NCI-H446 (cell line): ENCODE measurements around the gene KCNK7.

ENCODE experiments used
- DNase-seq, 2 experiments: peaks; one replicate each; lab custom pipeline; 2025; lab: John Stamatoyannopoulos, UW

Gene KCNK7

DNA sequence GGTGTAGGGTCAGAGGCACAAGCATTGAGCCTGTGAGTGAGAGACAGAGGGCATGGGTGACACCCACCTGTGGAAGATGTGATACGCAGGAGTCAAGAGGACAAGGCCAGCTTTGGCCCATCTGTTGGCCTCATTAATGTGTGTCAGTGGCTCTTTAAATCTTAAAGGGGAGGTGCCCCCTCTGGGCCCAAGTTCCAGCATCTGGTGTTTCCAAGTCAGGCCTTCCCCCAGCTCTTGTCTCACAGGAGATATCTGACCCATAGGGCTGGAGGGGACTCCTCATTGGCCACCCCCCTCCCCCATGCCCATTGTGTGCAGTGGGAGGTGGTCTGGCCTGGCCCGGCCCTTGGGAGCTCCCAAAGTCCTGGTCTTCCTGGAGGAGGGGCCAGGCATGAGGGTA is 8.9 kb downstream of the KCNK7 start:
- DNase-seq: no peak

DNA sequence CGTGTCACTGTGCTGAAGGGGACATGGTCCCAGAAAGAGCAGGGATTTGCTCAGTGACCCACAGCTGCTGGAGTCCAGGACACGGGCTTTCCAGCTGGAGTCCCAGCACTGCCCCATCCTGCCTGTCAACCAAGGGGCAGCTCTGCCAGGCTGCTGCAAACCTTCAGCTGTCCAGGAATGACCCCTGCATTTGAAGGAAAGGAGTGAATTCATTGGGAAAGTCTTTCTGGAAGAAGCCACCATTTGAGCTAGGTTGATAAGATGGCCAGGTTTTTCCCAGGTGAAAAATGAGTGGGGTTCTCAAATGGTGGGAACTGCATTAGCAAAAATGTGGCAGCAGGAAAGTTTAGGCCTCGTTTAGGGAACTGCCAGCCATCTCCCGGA is 9.4 kb downstream of the KCNK7 start:
- DNase-seq: no peak

DNA sequence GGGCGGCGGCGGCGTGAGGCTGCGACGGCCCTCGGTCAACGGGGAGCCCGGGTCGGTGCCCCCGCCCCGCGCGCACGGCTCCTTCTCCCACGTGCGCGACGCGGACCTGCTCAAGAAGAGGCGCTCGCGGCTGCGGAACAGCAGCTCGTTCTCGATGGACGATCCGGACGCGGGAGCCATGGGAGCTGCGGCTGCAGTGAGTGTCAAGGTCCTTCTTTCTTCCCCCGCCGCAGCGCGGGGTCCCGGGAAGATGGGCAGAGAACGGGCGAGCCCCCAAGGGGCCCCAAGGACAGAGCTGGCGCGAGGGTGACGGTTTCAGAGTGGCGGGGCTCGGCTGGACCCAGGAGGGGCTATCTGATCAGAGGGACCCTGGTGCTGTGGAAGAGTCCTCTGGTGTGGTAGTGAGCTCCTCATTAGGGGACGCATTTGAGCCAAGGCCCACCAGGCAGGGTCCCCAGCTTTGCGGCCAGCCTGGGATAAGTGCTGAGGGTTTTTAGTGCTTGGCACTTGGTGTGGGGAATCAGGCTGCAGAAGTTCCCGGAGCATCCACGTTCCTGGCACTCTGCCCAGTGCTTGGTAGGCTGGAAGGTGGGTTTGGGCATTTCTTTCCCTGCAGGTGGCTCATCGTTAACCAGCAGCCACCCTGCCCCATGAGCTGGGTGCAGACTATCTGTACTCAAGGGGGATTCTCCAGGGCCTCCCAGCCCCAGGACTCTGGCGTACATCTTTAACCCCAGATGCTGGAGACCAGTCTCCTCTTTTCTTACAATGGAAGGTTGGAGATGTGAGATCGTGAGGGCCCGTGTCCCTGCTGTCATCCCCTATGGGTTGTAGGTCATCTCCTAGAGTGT is 10.0 kb downstream of the KCNK7 start:
- DNase-seq: no peak

DNA sequence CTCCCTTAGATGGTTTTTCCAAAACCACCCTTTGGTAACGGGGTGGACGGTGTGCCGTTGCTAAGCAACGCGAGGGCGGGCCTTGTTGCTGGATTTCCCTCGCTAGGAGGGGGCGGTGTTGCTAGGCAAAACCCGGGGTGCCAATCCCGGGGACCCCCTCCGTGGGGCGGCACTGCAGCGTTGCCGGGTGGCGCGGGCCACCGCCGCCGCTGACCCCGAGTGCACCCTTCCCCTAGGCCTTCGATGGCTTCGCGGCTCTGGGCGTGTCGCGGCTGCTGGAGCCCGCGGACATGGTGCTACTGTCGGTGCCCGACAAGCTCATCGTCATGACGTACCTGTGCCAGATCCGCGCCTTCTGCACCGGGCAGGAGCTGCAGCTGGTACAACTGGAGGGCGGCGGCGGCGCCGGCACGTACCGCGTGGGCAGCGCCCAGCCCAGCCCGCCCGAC is 10.9 kb downstream of the KCNK7 start:
- DNase-seq: no peak

DNA sequence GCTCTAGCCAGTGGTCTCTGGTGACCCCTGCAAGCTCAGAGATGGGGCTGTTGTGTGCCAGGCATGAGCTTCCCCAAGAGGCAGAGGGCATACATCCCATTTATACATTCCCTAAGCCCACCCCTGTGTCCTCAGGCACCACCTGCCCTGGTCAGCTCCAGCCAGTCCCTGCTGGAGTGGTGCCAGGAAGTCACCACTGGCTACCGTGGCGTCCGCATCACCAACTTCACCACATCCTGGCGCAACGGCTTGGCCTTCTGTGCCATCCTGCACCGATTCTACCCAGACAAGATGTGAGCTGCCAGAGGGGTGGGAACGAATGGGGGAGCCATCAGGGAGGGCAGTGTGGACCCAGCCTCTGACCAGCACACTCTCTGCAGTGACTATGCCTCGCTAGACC is 11.5 kb downstream of the KCNK7 start:
- DNase-seq: no peak

DNA sequence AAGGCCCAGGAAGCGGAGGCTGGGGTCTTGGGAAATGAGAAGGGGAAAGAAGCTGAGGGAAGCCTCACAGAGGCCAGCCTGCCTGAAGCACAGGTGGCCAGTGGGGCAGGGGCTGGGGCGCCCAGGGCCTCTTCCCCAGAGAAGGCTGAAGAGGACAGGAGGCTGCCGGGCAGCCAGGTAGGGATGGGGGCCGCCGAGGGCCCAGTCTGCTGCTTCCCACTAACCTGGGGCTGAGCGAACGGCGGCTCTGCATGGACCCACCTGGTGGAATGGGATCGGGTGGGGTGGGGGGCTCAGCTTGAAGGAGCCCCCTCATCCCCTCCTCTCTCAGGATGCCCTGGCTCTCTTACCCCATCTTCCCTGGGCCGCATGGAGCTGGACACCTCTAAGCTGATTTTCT is 12.0 kb downstream of the KCNK7 start:
- DNase-seq: no peak

DNA sequence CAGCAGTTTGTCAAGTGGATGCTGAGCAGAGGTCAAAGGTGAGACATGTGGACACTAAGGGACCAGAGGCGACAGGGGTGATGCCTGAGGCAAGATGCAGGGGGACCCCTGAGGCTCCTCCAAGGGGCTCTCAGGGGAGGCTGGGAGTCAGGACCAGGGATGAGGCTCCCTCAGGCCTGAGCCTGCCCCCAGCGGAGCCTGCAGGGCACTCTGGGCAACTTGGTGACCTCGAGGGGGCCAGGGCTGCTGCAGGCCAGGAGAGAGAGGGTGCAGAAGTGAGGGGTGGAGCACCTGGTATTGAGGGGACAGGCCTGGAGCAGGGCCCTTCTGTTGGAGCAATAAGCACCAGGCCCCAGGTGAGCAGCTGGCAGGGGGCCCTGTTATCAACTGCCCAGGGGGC is 13.7 kb downstream of the KCNK7 start:
- DNase-seq: no peak

DNA sequence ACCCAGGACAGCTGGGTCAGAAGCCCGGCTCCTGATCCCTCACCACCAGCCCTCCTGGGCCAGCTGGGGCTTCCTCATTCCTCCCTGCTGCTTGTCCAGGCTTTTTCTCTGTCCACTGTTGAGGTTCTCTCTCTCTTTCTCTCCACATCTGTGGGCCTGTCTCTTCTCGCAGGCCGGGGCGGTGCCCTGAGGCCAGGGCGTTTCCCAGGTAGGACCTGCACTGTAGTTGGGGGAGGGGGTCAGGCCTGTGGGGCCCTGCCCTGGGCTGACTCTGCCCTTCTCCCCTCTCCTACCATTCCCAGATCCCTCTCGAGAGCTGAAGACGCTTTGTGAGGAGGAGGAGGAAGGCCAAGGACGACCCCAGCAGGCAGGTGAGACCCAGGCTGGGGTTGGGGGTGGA is 14.8 kb downstream of the KCNK7 start:
- DNase-seq: no peak

DNA sequence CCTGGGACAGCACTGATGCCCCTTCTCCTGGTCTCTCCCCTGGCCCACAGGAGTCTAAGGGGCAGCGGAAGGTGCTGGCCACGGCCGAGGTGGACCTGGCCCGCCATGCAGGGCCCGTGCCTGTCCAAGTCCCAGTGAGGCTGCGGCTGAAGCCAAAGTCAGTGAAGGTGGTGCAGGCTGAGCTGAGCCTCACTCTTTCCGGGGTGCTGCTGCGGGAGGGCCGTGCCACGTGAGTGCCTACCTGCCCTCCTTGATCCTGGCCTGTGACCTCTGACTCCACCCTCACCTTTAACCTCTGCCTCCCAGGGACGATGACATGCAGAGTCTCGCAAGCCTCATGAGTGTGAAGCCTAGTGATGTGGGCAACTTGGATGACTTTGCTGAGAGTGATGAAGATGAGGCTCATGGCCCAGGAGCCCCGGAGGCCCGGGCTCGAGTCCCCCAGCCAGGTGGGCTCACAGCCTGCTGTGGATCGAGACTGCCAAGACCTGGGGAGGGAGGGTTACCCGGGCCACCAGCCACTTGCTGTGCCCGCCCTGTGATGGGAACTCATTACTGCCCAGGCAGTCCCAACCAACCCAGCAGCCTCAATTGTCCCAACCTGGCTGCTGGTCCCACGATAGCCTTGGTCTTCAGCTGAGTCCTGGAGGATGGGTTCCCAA is 15.4 kb downstream of the KCNK7 start:
- DNase-seq: no peak

DNA sequence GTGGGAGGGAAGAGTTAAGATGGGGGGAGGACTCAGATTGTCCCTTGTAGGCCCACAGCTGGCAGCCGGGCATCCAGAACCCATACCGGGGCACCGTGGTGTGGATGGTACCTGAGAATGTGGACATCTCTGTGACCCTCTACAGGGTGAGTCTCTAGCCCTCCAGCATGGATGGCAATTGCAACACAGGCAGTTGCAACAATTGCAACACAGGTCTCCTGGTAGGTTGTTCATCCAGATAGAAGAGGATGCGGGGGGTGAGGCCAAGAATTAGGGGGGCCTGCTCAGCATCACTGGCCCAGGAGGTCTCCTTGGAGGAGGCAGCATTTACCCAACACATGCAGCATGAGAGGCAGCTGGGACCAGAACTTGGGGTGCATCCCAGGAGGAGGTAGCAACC is 16.3 kb downstream of the KCNK7 start:
- DNase-seq: no peak

DNA sequence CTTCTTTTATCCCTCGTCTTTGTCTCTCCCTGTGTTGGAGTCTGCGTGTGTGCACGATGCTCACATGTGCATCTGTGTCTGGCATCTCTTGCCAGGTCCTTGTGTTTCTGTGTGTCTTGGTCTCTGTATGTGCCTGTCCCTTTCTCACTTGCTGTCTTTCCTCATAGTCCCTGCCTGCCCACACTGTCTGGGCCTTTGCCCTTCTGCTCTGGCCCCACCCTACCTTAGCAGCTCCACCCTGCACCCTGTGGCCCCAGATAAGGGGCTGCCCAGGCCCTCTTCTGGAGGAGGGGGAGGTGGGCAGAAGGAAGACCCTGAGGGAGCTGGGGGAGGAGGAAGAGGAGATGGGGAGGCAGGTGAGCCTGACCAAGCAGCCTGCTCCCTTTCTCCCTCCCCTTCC is 16.9 kb downstream of the KCNK7 start:
- DNase-seq: no peak

DNA sequence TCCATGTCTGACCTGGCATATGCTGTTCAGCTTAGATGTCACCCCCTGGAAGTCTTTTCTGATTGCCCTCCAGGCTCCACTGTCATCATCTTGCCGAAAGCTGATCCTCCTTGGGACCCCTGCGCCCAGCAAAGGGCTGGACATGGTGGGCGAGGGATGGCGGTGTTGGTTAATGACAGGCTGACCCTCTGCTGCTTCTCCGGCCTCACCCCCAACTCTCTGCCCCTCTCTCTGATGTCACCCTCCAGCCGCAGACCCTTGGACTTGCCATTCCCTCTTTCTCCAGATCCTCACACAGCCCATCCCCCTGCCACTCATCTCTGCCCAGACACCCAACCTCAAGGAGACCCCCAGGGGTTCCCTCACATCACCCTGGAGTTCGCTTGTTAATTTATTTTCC is 17.5 kb downstream of the KCNK7 start:
- no peak for DNase-seq

DNA sequence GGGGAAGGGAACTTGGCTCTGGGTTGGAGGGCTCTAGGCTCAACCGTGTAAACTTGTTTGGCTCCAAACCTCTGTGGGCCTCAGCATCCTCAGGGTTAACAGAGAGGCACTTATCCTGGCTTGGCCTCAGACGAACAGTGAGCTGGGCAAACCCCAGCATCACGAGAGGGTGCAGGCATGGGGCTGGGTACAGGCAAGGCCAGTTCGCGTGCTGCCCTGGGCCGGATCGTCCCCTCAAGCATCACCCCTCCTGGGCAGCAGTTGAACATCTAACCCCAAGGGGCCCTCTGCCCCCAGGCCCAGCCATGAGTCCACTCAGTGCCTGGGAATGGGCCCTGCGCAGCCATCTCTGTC is 17.9 kb downstream of the KCNK7 start:
- no peak for DNase-seq

DNA sequence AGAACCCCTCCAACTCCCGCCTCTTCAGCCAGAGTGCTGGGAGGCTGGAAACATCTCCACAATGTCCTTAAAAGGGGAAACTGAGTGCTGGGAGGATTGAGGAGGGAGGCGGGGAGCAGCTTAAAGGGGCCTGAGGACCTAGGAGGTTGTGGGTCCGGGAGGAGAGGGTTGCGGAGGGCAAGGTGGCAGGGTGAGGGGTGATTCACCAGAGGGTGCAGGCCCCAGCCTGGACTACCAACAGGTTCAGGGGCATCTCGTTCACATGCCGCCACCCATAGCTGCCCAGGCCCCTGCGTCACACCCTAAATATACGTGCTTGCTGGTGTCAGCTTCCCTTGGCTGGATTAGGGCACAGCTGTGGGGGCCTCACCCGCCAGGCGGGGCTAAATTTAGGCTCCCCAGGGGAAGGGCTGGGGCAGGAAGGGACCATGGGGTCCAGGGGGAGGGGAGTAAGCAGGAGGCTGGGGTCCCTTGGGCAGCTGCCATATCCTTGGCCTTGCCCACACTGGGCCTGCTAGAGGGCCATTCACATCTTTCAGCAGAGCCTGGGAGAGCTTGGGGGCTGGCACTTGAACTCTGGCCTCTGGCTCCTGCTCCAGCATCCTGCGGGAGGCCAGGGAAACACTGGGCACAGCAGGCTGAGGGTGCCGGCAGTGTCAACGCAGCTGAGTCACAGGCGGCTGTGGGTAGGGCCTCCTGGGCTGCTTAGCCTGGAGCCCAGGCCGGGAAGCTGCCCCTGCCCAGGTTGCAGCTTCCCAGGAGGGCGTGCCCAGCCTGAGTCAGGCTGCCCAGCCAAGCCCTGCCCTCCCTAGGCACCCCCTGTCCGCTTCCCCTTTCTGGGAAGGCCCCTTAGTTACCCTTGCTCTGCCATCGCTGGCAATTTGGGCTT is 18.5 kb downstream of the KCNK7 start:
- peak in 1 of 2 experiments; percentile 43 for DNase-seq

DNA sequence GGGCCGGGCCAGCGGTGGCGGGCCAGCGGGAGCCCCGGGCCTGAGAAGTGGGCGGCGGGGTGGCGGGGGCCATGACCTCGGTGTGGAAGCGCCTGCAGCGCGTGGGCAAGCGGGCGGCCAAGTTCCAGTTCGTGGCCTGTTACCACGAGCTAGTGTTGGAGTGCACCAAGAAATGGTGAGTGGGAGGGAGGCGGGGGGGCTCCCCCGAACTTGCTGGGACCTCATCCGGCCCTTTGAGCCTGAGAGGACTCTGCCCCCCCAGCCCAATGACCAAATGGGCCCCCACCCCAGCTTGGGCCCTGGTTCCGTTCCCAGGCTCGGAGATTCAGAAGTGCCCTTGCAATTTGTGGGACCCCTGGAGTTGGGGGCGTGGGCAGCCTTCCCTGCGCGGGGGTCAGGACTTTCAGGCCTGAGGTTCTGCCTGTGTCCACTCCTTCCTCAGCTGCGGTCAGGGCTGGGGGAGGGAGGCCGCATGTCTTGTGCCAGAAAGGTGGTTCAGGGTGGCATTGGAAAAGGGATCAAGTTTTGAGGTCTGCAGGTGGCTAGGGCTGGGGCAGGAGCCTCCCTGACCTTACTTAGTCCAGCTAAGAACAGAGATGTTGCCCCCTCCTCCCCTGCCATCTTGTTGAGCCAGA is 19.3 kb downstream of the KCNK7 start:
- no peak for DNase-seq

DNA sequence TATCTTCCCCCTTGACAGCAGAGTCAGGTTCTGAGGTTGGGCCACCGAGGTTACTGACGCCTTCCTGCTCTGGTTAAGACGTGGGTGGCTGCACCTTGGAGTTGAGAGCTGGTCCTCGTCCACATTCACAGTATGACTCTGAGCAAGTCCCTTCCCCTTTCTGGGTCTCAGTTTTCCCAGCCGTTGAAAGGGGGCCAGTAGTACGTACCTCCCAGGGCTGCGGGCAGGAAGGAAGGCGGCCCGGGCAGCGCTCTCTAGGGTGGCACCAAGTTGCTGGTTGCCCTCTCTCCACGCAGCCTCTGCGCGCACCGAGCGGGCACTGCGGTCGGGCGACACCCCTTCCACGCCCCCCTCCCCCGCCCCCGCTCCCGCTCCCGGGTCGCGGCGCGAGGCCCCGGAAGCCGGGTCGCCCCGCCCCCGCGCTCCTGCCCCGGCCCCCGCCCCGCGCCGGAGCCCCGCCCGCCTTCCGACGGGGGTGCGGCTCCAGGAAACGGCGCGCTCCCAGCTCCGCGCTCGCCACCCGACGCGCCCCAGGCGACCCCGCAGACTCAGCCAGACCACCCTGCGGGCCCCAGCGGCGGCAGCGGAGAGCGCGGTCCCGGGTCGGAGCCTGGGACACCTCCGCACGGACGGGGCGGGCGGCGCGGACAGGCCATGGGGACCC is 19.9 kb downstream of the KCNK7 start, which contains the start of gene EHBP1L1:
Gene EHBP1L1, plus strand, starts transcription at position 486 of the 664 bp plus-strand sequence. CDS start 250 bp downstream, outside the sequence.
- DNase-seq: no peak

DNA sequence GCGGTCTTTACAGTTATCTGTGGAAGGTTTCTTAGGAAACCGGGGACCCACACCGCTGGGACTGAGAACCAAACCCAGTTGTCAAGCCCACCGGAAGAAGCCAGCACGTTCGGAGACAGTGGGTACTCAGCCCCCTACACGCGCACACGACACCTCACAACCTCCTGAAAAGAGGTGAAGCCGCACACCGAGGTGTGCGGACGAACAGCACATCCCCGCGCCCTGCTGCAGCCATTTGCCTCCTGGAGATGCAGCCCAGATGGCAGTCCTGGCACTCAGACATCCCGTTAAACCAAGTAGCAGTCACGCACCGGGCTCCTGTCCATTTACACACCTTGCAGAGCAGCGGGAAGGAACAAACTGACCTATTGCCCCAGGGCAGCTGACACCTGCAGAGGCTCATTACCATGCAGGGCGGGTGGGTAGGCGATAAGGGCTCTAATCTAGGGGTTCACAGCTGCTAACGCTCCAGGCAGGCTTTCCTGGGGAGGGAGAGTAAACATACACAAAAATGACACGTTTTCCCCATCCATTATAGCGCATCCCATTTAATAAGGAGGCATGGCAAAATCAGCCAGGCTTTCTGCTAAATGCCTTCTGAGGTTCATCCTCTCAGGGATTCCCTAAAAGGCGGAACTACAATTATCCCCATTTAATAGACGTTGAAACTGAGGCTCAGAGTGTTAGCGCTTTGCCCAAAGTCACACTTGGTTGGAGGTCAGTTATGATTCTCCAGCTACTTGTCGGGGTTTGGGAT is 20.6 kb downstream of the KCNK7 start:
- no peak for DNase-seq

DNA sequence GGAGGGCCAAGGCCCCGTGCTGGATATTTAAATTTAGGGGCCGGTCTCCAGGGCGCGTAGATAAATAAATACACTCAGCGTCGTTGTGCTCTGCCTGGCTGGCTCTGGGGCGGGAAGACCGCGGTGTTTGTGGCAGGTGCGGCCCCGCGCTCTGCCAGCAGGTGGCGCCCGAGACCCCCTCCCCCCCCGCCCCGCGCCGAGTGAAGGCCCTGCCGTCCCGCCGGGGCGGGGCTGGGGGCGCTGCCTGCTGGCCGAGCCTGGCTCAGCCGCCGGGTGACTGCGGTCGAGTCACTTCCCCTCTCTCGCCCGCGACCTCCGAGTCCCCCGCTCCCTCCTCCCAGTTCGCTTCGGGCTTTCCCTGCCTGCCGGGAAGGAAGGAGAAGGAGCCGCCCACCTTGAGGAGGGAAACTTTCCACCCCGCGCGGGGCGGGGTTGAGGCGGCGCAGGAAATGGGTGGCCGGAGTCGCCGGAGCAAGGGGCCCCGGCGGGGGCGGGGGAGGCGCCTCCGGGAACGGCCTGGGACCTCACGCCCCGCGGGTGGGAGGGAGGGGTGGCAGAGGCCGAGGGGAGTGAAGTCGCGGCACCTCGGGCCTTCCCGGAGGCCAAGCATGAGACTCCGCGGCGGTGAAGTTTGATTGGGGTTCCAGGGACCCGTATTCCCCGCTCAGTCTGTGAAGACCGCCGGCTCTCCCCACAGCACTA is 21.3 kb downstream of the KCNK7 start:
- peak in 1 of 2 experiments; percentile 79 for DNase-seq

DNA sequence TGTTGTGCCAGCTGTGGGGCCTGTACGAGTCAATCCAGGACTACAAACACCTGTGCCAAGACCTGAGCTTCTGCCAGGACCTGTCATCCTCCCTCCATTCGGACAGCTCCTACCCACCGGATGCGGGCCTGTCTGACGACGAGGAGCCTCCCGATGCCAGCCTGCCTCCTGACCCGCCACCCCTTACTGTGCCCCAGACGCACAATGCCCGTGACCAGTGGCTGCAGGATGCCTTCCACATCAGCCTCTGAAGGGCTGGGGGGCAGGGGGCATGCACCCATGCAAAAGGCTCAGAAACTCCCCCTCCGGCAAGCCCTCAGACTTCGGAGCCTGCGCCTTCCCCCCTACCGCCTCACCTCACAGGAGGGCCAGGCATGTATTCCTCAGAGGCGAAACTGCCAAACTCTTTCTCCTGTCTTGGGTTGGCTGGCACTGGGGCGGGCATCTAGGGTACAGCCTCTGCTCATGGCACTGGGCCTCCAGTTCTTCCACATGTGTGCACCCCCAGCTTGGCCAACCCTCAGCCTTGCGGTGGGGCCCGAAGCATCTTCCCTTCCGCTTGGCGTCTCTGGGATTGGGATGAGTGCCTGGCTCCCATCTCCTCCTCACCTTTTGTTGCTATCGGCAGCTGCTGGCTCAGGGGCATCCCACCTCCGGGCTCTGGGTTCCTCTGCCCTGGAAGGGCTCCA is 22.1 kb downstream of the KCNK7 start:
- peak in 1 of 2 experiments; percentile 37 for DNase-seq
